ENCODE measurements around the gene TSPY10. TPM values are rescaled to one million over a fixed set of nuclear protein-coding genes. Genes with fewer than 3 reads are reported as not detected.
"Not testable (repeated sequence)": the region's sequence is repeated elsewhere in the genome, so short reads cannot be mapped to it uniquely, and the experiment has no call there.

Gene TSPY10
- not detected for total RNA-seq

GRCh38 chrY:9527580-9527979, at the start of gene TSPY10:
TSPY10 (plus strand) TSS chrY:9527880; CDS start chrY:9527926, 46 bp downstream.
- H3K27ac ChIP-seq (replicated peaks in 1 of 4); H3K4me3 ChIP-seq; H3K9me3 ChIP-seq; H3K27me3 ChIP-seq; DNase-seq (ENCODE audit: extremely low spot score); intact Hi-C loops (cut with DNase I); H3K4me1 ChIP-seq; H3K36me3 ChIP-seq: not testable (repeated sequence)
- no CpG with 5 or more reads among the region's 26 CpGs for WGBS

- H3K27ac ChIP-seq (replicated peaks in 1 of 4); H3K4me1 ChIP-seq; DNase-seq (ENCODE audit: extremely low spot score); intact Hi-C loops (cut with DNase I); H3K4me3 ChIP-seq; H3K36me3 ChIP-seq; H3K27me3 ChIP-seq; H3K9me3 ChIP-seq: not testable (repeated sequence)
- no CpG with 5 or more reads among the region's 26 CpGs for WGBS
These were observed 40.7 kb upstream of the TSPY10 start, which contains the start of gene TSPY9 for GRCh38 chrY:9486967-9487366. TSPY9 (plus strand) TSS chrY:9487267; CDS start chrY:9487313, 46 bp downstream.

GRCh38 chrY:9504396-9504795, 23.3 kb upstream of the TSPY10 start:
- H3K4me1 ChIP-seq; H3K27me3 ChIP-seq; H3K27ac ChIP-seq (replicated peaks in 1 of 4); H3K36me3 ChIP-seq; H3K4me3 ChIP-seq; DNase-seq (ENCODE audit: extremely low spot score); H3K9me3 ChIP-seq; intact Hi-C loops (cut with DNase I): not testable (repeated sequence)
- no CpG with 5 or more reads among the region's 6 CpGs for WGBS

- H3K36me3 ChIP-seq; H3K4me1 ChIP-seq; H3K9me3 ChIP-seq; H3K27me3 ChIP-seq; intact Hi-C loops (cut with DNase I); H3K4me3 ChIP-seq; DNase-seq (ENCODE audit: extremely low spot score); H3K27ac ChIP-seq (replicated peaks in 1 of 4): not testable (repeated sequence)
- WGBS, result no CpG with 5 or more reads among the region's 12 CpGs
These were observed 11.4 kb upstream of the TSPY10 start for GRCh38 chrY:9516287-9516686.

Other genes starting within 250 kb of the TSPY10 start
- gene TSPY4, start 190.4 kb upstream of the TSPY10 start, total RNA-seq, result not detected
- not detected for gene TSPY8, start 170.1 kb upstream of the TSPY10 start, total RNA-seq
- gene TSPY3, start 129.5 kb upstream of the TSPY10 start, total RNA-seq, result not detected
- gene TSPY1, start 60.9 kb upstream of the TSPY10 start, total RNA-seq, result not detected
- gene TSPY9, start 40.6 kb upstream of the TSPY10 start, total RNA-seq, result not detected